ENCODE results near the gene PCED1A.
"Not testable (repeated sequence)": the region's sequence is repeated elsewhere in the genome, so short reads cannot be mapped to it uniquely, and the experiment has no call there.

The PCED1A gene

DNA sequence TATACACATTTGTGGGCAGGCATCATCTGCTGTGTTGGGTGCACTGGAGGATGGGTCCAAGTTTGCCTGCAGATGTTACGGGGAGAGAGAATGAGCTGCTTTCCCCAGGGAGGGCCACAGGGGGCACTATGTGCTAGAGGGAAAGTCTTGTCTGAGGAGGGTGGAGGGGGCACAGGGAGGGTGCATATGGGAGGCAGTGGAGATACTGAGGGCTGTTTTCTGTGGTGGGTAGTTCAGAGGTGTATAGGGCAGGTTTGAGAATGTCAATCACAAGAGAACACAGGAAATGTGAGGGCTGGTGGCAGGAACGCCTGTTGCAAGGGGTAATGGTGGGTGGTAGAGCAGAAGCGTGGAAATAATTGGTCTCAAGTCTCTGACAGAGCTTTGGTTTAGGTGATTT is 25.2 kb upstream of the PCED1A start:
- DNase-seq, result no peak

DNA sequence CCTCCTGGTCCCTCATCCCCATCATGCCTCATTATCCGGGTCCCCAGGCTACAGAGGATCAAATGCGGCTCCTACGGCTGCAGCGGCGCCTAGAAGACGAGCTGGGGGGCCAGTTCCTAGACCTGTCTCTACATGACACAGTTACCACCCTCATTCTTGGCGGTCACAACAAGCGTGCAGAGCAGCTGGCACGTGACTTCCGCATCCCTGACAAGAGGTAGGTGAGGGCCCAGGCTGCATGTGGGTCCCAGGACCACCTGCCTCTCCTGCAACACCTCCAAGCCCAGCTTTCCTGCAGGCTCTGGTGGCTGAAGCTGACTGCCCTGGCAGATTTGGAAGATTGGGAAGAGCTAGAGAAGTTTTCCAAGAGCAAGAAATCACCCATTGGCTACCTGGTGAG is 24.6 kb upstream of the PCED1A start:
- DNase-seq, result no peak

DNA sequence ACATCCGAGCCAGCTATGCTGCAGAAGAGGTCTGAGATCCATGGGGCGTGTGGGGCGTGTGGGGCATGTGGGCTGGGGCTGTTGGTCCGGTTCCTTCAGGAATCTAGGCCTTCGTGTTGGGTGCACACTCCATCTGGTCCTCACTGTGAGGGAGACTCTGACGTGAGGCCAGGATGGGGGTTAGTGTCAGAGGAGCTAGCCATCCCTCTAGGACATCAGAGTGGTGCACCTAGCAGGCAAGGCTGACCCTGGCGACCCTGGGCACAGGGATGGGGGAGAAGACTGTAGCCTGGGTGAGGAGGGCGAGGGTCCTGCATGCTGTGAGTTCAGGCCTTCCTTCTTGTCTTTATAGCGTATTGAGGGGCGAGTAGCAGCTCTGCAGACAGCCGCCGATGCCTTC is 24.2 kb upstream of the PCED1A start:
- no peak for DNase-seq

DNA sequence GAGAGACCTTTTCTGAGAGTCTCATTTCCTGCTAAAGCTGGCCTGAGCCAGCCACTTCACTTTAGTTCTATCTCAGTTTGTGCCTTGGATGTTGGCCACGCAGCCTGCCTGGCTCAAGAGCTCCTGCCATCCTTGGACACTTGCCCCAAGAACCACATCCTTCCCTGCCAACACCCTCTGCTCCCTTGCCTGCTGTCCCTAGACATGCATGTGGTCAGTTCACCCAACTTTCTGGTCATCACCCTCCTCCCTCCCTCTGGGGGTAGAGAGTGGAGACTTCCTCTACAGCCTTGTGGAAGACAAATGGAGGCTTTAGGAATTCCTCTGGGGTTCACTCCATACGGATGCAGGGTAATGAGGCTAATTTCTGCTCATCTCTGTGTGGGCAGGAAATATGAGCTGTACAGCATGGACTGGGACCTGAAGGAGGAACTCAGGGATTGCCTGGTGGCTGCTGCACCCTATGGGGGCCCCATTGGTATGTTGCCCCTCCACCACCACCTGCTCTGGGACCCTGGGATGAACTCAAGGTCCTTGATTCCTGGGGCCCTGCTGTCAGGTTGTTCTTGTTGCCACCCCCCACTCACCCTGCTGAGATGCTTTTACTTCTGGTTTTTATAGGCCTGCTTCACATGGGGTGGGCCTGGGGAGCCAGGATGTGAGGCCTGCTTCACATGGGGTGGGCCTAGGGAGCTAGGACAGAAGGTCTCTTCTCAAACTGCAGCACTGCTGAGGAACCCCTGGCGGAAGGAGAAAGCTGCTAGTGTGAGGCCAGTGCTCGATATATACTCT is 19.1 kb upstream of the PCED1A start:
- no peak for DNase-seq

DNA sequence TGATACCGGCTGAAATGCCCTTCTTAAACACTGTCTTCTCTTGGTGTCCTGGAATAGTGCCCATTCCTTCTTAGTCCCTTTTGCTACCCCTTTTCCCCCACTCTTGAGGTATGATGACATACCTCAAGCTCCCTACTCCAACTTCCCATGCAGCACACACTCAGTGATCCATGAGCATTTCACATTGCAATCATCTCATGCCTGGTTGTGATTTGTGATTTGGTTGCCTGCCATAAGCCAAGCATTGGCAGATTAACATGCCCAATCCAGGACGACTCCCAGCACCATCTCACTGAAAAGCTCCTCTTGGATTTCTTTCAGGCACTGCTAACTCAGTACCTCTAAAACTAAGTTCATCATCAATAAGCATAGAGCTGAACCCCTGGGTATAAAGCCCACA is 18.1 kb upstream of the PCED1A start:
- no peak for DNase-seq

DNA sequence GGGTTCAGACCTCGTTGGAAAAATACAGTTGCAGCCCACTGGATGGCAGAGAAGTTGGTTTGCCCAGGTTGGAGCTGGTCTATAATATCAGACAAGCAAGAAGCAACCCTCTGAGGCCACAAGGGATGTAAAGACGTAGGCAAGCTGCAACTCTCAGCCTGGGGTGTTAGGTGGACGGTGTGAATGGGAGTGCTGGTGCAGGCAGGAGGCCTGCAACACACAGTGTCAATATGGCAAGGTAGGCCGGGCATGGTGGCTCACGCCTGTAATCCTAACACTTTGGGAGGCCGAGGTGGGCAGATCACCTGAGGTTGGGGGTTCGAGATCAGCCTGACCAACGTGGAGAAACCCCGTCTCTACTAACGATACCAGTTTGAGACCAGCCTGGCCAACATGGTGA is 10.6 kb upstream of the PCED1A start:
- no peak for DNase-seq

DNA sequence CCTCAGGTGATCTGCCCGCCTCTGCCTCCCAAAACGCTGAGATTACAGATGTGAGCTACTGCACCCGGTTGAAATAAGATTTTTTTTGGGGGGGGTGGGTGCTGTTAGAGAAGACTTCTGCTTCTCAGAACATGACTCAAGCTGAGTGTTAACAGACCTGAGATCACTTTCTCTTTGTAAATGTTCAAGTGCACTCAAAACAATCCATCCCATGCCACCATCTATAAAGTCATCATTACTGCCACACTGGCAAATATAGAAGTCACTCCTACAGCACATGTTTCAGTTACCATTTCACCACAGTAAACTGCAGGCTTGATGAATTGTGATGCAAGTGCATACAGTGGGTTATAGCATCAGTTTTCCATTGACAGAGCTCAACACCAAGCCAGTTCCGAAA is 9.1 kb upstream of the PCED1A start:
- DNase-seq, result no peak

DNA sequence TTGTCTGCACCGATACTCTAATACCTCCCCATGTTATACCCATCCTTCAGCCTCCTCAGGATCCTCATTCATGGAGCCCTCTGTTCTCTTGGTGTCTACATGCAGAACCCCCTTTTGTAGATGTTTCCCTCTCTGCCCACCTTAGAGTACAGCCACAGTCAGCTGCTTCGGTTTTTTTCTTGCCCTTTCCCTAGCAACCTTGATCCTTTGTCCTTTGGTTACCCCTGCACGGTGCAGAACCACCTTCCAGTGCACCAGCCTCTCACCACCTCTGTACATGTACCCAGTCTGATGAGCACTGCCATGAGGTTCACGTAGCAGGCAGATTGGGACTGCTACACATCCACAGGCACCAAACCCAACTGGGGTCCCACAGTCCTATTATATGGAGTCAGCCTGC is 7.3 kb upstream of the PCED1A start:
- DNase-seq, result no peak

DNA sequence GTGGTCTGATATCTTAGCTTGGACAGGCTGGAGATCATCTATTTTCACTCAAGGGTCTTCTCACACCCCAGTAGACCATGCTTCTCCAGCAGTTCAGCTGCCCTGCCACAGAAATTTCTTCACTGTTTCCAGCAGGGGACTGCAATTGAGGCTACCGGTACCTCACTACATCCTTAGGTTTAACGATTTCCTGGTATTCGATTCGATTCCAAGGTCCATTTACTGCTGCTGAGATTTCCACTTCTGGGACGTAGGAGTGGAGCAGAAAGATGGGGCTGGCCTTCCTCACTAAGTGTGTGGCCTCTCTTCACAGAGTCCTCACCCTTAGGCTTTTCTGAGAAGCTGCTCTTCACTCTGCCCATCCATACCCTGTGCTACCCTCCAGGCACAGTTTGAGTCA is 6.2 kb upstream of the PCED1A start:
- DNase-seq, result no peak

DNA sequence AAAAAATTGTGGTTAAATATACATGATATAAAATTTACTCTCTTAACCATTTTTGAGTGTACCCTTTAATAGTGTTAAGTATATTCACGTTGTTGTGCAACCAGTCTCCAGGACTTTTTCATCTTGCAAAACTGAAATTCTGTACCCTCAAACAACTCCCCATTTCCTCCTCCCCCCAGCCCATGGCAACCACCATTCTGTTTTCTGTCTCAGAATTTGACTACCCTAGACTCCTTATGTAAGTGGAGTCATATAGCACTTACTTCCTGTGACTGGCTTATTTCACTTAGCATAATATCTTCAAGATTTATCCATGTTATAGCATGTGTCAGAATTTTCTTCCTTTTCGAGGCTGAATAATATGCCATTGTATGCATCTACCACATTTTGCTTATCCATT is 5.2 kb upstream of the PCED1A start:
- no peak for DNase-seq

DNA sequence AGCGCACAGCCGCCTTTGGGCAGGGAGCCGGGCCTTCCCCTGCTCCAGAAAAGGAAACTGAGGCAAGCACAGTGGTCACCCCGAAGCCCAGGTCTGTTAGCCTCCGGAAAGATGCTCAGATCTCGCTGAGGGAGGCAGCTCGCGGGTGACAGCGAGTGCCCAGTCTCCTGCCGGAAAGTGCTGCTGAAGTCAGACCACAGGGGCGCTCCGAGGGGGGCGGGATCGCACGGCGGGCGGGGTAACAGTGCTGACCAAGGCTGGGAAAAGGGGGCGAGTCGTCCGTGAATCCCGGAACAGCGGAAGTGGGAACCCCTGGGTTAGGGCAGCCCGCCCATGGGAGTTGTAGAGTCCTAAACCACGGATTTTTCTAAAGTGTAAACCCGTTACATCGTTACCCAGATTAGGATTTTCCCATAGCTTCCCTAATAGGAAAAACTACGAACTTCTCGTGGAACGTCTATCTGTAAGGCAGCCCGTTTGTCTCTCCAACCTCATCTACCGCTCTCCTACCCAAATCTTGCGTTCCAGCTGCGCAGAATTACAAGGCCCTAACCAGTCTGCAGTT is 594 bp upstream of the PCED1A start:
- DNase-seq, result no peak

DNA sequence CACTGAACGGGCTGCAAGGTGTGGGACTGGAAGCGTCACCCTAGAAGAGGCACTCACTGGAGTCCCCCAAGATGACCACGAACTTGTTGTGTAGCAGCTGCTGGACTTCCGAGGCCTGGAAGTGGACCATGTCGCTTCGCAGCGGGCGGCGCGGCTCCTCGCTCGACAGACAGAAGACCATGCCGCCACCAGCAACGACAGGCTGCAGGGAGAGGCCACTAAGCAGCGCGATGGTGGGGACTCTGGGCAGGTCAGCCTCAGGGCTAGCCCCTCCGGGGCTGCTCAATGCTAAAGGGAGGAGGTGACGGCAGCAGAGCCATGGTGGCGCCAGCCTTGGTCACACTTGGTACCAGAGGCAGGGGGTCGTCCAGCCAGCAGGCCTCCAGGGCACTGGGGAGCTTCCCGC is 720 bp downstream of the PCED1A start:
- no peak for DNase-seq

DNA sequence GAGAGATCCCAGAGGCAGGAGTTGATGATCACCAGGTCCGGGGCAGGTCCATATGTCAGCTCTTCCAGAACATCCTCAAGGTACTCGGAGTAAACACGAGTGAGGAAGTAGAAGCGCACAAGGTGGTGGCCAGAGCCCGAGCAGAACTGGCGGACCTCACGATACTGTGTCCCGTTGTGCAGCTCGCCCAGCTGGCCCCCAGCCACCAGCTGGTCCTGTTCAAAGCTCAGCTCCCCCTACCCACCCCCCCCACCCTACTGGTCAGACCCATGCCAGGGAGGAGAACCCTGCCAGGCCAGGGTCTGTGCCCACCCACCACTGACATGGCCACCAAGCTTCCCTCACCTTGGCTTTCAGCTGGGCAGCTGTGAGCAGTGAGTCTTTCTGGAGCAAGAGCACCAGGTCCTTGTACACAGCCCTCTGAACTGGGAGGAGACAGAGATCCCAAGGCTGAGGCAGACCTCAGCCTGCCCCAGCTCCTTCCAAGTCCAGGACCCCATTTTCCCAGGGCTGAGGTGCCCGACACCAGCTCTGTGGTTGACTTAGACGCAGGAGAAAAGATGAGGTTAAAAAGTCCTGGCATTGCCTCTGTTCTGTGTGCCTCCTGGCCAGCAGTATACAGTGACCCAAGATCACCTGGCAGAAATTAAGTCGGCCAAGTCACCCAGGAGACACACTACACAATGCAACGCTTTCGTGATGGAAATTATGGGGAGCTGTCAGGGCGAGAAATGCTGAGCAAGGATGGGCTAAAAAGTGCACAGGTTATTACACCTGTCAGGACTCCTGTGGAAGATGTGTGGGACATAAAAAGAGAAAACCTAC is 1.4 kb downstream of the PCED1A start:
- no peak for DNase-seq

DNA sequence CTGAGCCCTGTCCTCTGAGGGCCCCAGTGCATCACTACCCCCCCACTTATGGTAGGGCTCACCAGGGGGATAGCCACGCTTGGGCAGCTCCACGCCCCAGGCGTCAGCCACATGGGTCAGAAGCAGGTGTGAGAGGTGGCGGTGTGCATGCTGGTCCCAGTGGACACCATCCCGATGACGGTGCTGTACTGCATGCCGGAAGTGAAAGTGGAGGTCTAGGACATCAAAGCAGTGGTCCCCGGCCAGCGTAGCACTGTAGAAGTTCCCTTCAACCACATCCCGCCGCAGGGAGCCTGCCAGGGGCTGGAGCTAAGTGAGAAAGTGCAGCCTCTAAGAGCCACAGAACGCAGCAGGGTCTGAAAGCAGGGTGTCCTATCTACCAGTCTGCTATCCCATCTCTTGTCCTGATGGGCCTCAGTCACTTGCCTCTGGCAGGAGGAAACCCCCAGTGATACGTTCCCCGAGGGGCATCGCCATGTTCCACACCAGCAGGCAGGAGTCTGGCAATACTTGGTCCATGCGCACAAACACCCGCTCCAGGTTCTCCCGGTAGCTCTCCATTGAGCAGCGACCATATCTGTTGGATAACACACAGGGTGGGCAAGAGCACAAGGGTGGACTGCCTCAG is 2.2 kb downstream of the PCED1A start:
- no peak for DNase-seq

DNA sequence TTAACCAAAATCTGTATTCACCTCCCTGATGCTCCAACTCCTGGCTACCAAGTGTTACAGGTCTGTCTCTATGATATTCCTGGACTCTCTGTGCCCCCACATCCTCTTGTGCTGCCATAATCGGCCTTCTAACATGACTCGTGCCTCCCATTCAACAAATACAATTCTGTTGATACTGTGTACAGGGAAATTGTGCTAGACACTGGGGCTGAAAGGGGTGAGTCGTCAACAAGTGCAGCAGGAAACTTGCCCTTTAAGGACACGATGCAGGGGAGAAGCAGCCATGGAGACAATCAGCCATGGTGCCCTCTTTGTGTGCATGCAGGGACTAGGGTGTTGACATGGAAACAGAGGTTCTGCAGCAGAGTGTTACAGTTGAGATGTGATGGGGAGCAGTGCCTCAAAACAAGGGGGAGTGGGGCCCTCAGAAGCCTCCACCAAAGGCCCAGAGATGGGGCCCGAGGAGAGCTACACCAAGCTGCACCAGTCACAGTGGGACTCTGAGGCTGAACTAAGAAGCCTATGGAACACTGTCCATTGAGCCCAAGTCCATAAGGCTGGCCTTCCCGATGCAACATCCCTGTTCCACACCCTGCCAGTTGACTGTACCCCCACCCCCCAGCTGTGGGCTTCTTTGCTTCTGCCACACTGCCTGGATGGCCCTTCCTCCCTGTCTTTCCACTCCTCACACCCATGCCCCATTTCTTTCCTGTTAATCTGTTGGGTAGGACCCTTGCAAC is 3.1 kb downstream of the PCED1A start:
- DNase-seq, result no peak

DNA sequence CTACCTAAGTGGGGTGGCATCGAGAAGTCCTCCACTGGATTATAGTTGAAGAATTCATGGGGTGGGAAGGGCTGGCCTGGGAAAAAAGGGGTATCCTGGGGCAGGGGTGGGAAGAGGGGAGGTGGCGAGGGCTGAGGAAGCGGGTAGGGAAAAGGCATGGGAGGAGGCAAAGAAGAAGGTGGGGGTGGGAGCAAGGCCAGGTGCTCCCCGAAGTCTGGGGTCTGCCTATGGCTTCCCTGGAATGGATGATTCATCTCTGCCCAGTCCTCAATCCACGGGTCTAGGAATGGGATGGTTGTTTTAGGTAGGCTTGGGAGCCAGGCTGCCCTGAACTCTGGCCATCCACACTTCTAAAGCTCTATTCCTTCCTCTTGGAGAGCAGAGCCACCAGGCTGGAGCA is 4.4 kb downstream of the PCED1A start:
- DNase-seq, result no peak

DNA sequence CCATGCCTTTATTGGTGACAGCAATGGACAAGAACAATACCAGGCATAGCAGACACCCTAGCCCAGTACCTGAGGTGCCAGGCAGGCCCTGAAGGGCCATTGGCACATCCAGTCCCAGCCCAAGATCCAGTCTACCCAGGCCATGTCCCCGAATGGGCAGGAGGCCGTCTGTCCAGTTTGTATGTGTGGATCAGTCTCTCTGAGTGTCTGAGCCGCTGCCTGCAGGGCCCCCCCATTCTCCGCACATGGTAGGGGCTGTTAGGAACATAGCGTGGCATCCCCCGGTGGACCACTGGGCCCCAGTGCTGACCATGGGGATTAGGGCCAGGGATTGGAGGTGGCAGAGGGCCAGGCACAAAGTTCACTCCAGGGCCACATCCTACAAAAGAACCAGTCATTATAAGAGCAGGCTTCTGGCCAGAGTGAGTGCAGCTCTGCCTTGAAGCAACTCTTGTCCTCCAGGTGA is 5.1 kb downstream of the PCED1A start:
- DNase-seq, result no peak

DNA sequence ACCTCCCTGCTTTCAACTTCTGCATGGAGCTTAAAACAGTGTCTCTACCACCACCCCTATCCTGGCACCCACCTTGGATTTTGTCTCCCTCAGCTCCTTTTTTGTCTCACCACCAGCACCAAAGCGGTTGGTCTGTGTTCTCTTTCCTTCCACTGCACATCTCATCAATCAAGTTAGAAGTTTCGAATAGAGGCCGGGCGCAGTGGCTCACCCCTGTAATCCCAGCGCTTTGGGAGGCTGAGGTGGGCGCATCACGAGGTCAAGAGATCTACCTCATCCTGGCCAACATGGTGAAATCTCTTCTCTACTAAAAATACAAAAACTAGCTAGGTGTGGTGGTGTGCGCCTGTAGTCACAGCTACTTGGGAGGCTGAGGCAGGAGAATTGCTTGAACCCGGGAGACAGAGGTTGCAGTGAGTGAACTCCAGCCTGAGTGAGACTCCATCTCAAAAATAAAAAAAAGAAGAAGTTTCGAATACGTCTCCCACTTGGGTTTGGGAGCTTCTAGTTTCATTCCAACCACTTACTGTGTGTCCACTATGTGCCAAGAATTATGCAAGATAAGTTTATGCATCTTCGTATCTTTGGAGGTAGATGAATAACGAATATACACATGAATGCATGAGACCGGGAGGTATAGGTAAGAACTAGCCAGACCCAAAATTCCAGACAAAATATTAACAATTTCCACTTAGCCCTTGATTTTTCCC is 5.9 kb downstream of the PCED1A start:
- DNase-seq, result no peak

DNA sequence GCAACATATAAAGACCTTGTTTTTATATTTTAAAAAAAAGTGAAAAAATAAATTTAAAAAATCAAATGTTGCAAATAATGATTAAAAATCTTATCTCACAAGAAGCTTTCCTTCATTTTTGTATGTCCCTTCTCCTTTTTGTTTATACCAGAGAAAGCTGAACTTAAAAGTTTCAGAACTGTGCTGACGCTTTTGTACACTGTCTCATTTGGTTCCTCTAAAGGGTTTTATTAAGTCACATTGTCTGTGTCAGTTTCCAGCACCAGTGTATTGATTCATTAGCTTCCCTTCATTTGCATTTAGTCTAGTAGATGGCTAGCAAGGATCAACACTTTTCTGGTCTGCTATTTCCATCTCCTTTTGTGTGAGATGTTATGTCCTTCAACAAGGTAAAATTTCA is 6.7 kb downstream of the PCED1A start:
- DNase-seq, result no peak

DNA sequence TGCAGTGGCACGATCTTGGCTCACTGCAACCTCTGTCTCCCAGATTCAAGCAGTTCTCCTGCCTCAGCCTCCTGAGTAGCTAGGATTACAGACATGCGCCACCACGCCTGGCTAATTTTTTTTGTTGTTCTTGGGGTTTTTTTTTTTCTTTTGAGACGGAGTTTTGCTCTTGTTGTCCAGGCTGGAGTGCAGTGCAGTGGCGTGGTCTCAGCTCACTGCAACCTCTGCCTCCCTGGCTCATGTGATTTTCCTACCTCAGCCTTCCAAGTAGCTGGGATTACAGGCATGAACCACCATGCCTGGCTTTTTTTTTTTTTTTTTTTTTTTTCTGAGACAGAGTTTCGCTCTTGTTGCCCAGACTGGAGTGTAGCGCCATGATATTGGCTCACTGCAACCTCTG is 9.2 kb downstream of the PCED1A start:
- not testable (repeated sequence) for DNase-seq

DNA sequence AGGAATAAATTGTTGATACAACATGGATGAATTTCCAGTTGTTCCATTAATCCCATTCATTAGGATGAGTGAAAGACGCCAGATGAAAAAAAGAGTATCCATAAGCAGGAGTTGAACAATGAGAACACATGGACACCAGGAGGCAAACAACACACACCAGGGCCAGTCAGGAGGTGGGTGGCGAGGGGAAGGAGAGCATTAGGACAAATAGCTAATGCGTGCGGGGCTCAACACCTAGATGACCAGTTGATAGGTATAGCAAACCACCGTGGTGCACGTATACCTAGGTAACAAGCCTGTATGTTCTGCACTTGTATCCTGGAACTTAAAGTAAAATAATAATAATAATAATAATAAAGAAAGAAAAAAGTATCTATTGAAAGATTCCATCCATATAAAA is 11.1 kb downstream of the PCED1A start:
- no peak for DNase-seq

DNA sequence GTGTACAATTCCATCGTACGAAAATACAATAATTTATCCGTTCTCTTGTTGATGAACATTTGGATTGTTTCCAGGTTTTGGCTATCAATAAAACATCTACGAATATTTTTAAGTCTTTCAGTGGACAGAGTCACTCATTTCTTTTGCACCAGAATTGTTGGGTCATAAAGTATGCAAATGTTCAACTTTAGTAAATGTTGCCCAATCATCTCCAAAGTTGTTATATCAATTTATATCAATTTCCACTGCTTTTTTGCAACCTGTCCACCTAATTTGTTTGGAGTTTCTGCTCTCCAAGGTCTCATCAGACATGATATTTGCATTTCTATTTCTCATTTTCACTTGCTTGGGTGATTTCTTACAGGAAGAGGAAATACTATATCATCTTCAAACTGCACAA is 13.8 kb downstream of the PCED1A start:
- no peak for DNase-seq

All from NCI-H446 treated with DMSO at 0.1 percent for 48 hours (cell line).